IPS-NIHi7 (cell line): Measurements from ENCODE around the gene EFNB2.

Experiments used
- DNase-seq: peaks from one replicate; pipeline ENCODE4 v3.0.0; 2012; ENCODE audit warnings: mixed read lengths; ENCODE audit errors: extremely low spot score

EFNB2 gene

GRCh38 chr13:106535552-106536243 is at the start of gene EFNB2:
TSS of gene EFNB2 (minus strand) at chr13:106535662. CDS start at chr13:106534964, 698 bp downstream.
- peak; percentile 96 for DNase-seq

- no peak for DNase-seq
Observed at GRCh38 chr13:106581225-106581624, 45.8 kb upstream of the EFNB2 start.

- DNase-seq = no peak
Observed at GRCh38 chr13:106575896-106576295, 40.4 kb upstream of the EFNB2 start.

- DNase-seq = no peak
Observed at GRCh38 chr13:106573868-106574267, 38.4 kb upstream of the EFNB2 start.

GRCh38 chr13:106573284-106573846 is 37.9 kb upstream of the EFNB2 start:
- DNase-seq = no peak

- DNase-seq = peak; percentile 77
Observed at GRCh38 chr13:106570299-106570852, 34.9 kb upstream of the EFNB2 start.

- DNase-seq = no peak
Observed at GRCh38 chr13:106569233-106570095, 34.0 kb upstream of the EFNB2 start.

GRCh38 chr13:106568299-106569003 is 33.0 kb upstream of the EFNB2 start:
- no peak for DNase-seq

- peak; percentile 87 for DNase-seq
Observed at GRCh38 chr13:106567474-106568298, 32.2 kb upstream of the EFNB2 start, which contains the start of gene ARGLU1. TSS of gene ARGLU1 (minus strand) at chr13:106568137. CDS start at chr13:106567919, 218 bp downstream.

GRCh38 chr13:106566641-106567473 is 31.4 kb upstream of the EFNB2 start:
- peak; percentile 45 for DNase-seq

GRCh38 chr13:106565127-106565775 is 29.8 kb upstream of the EFNB2 start:
- no peak for DNase-seq

- no peak for DNase-seq
Observed at GRCh38 chr13:106562301-106562700, 26.8 kb upstream of the EFNB2 start.

- no peak for DNase-seq
Observed at GRCh38 chr13:106561551-106562170, 26.2 kb upstream of the EFNB2 start.

- DNase-seq = no peak
Observed at GRCh38 chr13:106560821-106561220, 25.4 kb upstream of the EFNB2 start.

- no peak for DNase-seq
Observed at GRCh38 chr13:106558527-106558926, 23.1 kb upstream of the EFNB2 start.

- DNase-seq = no peak
Observed at GRCh38 chr13:106555631-106556328, 20.3 kb upstream of the EFNB2 start.

- no peak for DNase-seq
Observed at GRCh38 chr13:106551751-106552150, 16.3 kb upstream of the EFNB2 start.

- DNase-seq = no peak
Observed at GRCh38 chr13:106551350-106551749, 15.9 kb upstream of the EFNB2 start.
